ENCODE measurements around the gene GPR161.

DNA sequence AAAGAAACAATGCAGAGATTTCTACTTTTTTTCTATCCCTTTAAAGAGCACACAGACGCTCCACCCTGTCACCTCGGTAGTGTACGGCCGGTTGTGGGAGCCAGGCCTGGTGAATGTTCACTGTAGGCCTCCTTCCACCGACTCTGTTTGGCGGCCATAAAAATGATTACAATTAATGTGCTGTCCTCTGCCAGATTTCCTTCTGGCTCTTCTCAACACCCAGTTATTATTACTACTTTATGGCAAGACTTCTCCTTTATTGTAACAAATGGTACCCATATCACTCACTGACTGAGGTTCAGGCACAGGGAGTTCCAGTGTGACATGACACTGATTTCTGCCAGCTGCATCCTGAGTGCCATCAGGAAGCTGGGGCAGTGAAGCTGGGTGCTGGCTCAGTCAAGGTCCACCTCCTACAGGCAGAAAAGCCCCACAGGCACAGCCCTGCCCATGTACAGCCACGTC is 37.4 kb downstream of the GPR161 start:
- TF ChIP-seq, protein P1, sequence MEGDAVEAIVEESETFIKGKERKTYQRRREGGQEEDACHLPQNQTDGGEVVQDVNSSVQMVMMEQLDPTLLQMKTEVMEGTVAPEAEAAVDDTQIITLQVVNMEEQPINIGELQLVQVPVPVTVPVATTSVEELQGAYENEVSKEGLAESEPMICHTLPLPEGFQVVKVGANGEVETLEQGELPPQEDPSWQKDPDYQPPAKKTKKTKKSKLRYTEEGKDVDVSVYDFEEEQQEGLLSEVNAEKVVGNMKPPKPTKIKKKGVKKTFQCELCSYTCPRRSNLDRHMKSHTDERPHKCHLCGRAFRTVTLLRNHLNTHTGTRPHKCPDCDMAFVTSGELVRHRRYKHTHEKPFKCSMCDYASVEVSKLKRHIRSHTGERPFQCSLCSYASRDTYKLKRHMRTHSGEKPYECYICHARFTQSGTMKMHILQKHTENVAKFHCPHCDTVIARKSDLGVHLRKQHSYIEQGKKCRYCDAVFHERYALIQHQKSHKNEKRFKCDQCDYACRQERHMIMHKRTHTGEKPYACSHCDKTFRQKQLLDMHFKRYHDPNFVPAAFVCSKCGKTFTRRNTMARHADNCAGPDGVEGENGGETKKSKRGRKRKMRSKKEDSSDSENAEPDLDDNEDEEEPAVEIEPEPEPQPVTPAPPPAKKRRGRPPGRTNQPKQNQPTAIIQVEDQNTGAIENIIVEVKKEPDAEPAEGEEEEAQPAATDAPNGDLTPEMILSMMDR (IDR thresholded peaks at IDR 0.05; ENCODE audit: low read depth, low read length): no peak
- no peak for TF ChIP-seq EZH2phosphoT487 (IDR thresholded peaks at IDR 0.05; ENCODE audit: low read depth)

Measured in OCI-LY3 (cell line).